Liver (tissue), 9 donors: ENCODE measurements around the gene PARD3B. TPM values are rescaled to one million over a fixed set of nuclear protein-coding genes. Genes with fewer than 3 reads are reported as not detected.

Experiments used
- DNase-seq: peaks from one replicate; pipeline ENCODE4 v3.0.0-alpha.2; 2017; ENCODE audit warnings: low spot score
- H3K27ac ChIP-seq, 2 donors: one replicate each; pipeline ENCODE4 v1.7.0; 2013; ENCODE audit warnings: inconsistent platforms in 2 of 2, low read length in 2 of 2, control low read depth in 1 of 2, low read depth in 1 of 2, mild to moderate bottlenecking in 1 of 2
- H3K27me3 ChIP-seq, 4 donors: one replicate each; pipeline versions ENCODE4 v1.6.1 to v1.7.0; 2013; ENCODE audit warnings: low read length in 3 of 4, inconsistent platforms in 1 of 4, mild to moderate bottlenecking in 1 of 4, moderate library complexity in 1 of 4; ENCODE audit not compliant: control insufficient read depth in 4 of 4, insufficient read depth in 4 of 4
- H3K36me3 ChIP-seq, 4 donors: one replicate each; pipeline versions ENCODE4 v1.6.1 to v1.7.0; 2013; ENCODE audit warnings: low read length in 3 of 4, mild to moderate bottlenecking in 3 of 4, low read depth in 1 of 4, moderate library complexity in 1 of 4; ENCODE audit not compliant: control insufficient read depth in 4 of 4, insufficient read depth in 3 of 4
- H3K4me1 ChIP-seq, 4 donors: one replicate each; pipeline versions ENCODE4 v1.6.1 to v1.7.0; 2013; ENCODE audit warnings: low read length in 3 of 4, mild to moderate bottlenecking in 3 of 4, moderate library complexity in 1 of 4; ENCODE audit not compliant: control insufficient read depth in 4 of 4, insufficient read depth in 4 of 4
- H3K4me3 ChIP-seq, 3 donors: one replicate each; pipeline versions ENCODE4 v1.6.1 to v1.7.0; 2013; ENCODE audit warnings: low read length in 3 of 3, control low read depth in 1 of 3, low read depth in 1 of 3, mild to moderate bottlenecking in 1 of 3
- H3K9ac ChIP-seq, 2 donors: one replicate each; pipeline ENCODE4 v1.7.0; 2013; ENCODE audit warnings: low read length in 2 of 2, mild to moderate bottlenecking in 2 of 2, moderate library complexity in 2 of 2, control low read depth in 1 of 2, low read depth in 1 of 2
- H3K9me3 ChIP-seq, 4 donors: one replicate each; pipeline versions ENCODE4 v1.6.1 to v1.7.0; 2013; ENCODE audit warnings: low read length in 3 of 4; ENCODE audit not compliant: control insufficient read depth in 4 of 4
- ATF3 ChIP-seq: IDR thresholded peaks from 2 replicates; pipeline ENCODE4 v1.6.1; 2016; ENCODE audit warnings: antibody characterized with exemption
- CTCF ChIP-seq: fragments of 150-350 bp; IDR thresholded peaks from 2 replicates; pipeline ENCODE4 v1.5.1; 2017; ENCODE audit warnings: improper control_type of control experiment, low read depth, low read length; ENCODE audit not compliant: missing input control
- EGR1 ChIP-seq, 2 donors: IDR thresholded peaks; 2 replicates each; pipeline ENCODE4 v1.6.1; 2016 to 2018; ENCODE audit warnings: antibody characterized with exemption in 2 of 2, low read depth in 2 of 2
- FOXA1 ChIP-seq: IDR thresholded peaks from 2 replicates; pipeline ENCODE4 v1.6.1; 2016; ENCODE audit warnings: antibody characterized with exemption
- FOXA2 ChIP-seq: IDR thresholded peaks from 2 replicates; pipeline ENCODE4 v1.6.1; 2016; ENCODE audit warnings: antibody characterized with exemption
- GABPA ChIP-seq, 2 donors: IDR thresholded peaks in 1 of 2; conservative IDR thresholded peaks in 1 of 2; 2 replicates each; pipeline ENCODE4 v1.6.1; 2016; ENCODE audit warnings: antibody characterized with exemption in 2 of 2, mild to moderate bottlenecking in 1 of 2, moderate library complexity in 1 of 2
- HNF4A ChIP-seq, 2 donors: conservative IDR thresholded peaks; 2 replicates each; pipeline ENCODE4 v1.6.1; 2016; ENCODE audit warnings: antibody characterized with exemption in 2 of 2, mild to moderate bottlenecking in 2 of 2
- HNF4G ChIP-seq: IDR thresholded peaks from 2 replicates; pipeline ENCODE4 v1.6.1; 2016; ENCODE audit warnings: antibody characterized with exemption
- JUND ChIP-seq, 2 donors: IDR thresholded peaks; 2 replicates each; pipeline ENCODE4 v1.6.1; 2016; ENCODE audit warnings: antibody characterized with exemption in 2 of 2
- MAX ChIP-seq: IDR thresholded peaks from 2 replicates; pipeline ENCODE4 v1.6.1; 2016; ENCODE audit warnings: antibody characterized with exemption
- NR2F2 ChIP-seq: IDR thresholded peaks from 2 replicates; pipeline ENCODE4 v1.6.1; 2016; ENCODE audit warnings: antibody characterized with exemption
- RAD21 ChIP-seq, 2 donors: IDR thresholded peaks; 2 replicates each; pipeline ENCODE4 v1.6.1; 2016; ENCODE audit warnings: antibody characterized with exemption in 2 of 2, mild to moderate bottlenecking in 2 of 2
- REST ChIP-seq: IDR thresholded peaks from 2 replicates; pipeline ENCODE4 v1.6.1; 2016; ENCODE audit warnings: antibody characterized with exemption, mild to moderate bottlenecking
- RXRA ChIP-seq, 2 donors: IDR thresholded peaks; 2 replicates each; pipeline ENCODE4 v1.6.1; 2017 to 2018; ENCODE audit warnings: antibody characterized with exemption in 2 of 2, mild to moderate bottlenecking in 1 of 2
- SP1 ChIP-seq: IDR thresholded peaks from 2 replicates; pipeline ENCODE4 v1.6.1; 2018; ENCODE audit warnings: antibody characterized with exemption, mild to moderate bottlenecking
- TAF1 ChIP-seq: conservative IDR thresholded peaks from 2 replicates; pipeline ENCODE4 v1.6.1; 2016; ENCODE audit warnings: antibody characterized with exemption, mild to moderate bottlenecking
- YY1 ChIP-seq: IDR thresholded peaks from 2 replicates; pipeline ENCODE4 v1.6.1; 2016; ENCODE audit warnings: antibody characterized with exemption, mild to moderate bottlenecking
- WGBS: extraction: QIAGEN DNeasy Blood & Tissue Kit; methylation state at CpG from one replicate; pipeline ENCODE4 v1.1.7; 2013; 5-methylcytosine and 5-hydroxymethylcytosine counted together
- polyA plus RNA-seq, 2 donors: library from polyadenylated mRNA; stranded (reverse) in 1 of 2; unstranded in 1 of 2; fragments of 200-250 nt in 1 of 2; fragments of >200 nt in 1 of 2; fragmentation: Nextera tagmentation in 1 of 2; extraction: Ambion mirVana in 1 of 2; gene quantifications; one replicate each; pipeline versions ENCODE4 v1.2.1 to v1.2.3, GENCODE V29; 2013 to 2015
- total RNA-seq, 2 donors: library from RNA; depleted of rRNA; stranded (reverse); fragments of >200 nt; gene quantifications; one replicate each; pipeline ENCODE4 v1.2.3, GENCODE V29; 2014
- TF ChIP-seq, protein P1 (sequence below): IDR thresholded peaks from 2 replicates; pipeline ENCODE4 v1.6.1; 2016; ENCODE audit warnings: antibody characterized with exemption
- donor health status: healthy.
- donor health status: healthy.
- donor health status: healthy.
- donor health status: healthy.
- donor health status: healthy.

The PARD3B gene
- total and polyA plus RNA-seq, 4 donors, result 1.1 to 10.3 (median 3.7) TPM

DNA sequence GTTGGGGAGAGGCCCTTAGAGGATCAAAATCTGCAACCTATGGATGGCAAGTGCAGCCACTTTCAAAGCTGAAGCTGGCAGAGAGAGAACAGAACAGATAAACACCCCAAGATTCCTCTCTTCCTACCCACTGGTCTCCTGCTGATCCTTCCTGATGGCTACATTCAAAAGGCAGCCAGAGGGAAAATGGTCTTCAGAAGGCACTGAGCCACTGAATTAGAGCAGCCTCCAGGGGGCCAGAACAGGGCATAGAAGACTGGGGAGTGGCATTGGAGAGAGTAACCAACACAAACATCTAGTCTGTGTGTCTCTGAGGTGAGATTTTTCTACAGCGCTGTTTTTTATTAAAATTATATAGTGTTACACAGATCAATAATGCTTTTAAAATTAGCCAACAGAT is 432.6 kb downstream of the PARD3B start:
- TF ChIP-seq RAD21 (IDR thresholded peaks at IDR 0.05) (no peak), GABPA (IDR thresholded peaks at IDR 0.05 in 1 of 2, conservative IDR thresholded peaks at IDR 0.05 in 1 of 2) (no peak), ATF3 (no peak), TAF1 (no peak), MAX (no peak)
- WGBS, result 43% methylated on average over 1 of the region's 1 CpG
- Histone ChIP-seq H3K27ac (no peak overlapping the region), H3K9ac (no peak overlapping the region), H3K9me3 (no peaks in the 10 kb centered on the region), H3K36me3 (no peaks in the 10 kb centered on the region), H3K4me3 (no peak overlapping the region), H3K27me3 (no peaks in the 10 kb centered on the region), H3K4me1 (peaks cover 0 to 6% (median 0%) of the 10 kb centered on the region in 4 donors)
- DNase-seq, result no peak

DNA sequence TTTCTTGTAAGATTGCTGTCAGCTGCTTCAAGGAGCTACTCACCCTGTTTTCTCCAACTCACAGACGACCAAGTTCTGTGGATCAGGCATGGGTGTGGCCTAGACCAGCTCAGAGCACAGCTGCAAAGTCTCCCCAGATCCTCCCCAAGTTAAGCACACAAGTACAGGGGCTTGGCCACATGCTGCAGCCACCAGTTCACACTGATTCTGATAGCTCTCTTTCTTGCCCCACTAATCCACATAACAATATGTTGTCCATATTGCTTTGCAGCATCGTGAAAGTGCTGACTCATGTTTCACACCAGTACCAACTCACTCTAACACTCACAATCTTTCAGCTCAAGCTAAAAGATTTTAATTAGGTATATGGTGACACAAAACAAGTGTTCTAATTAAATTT is 437.0 kb downstream of the PARD3B start:
- Histone ChIP-seq H3K27me3 (no peaks in the 10 kb centered on the region), H3K4me3 (no peak overlapping the region), H3K27ac (no peak overlapping the region), H3K9ac (no peak overlapping the region), H3K36me3 (no peaks in the 10 kb centered on the region), H3K4me1 (no peaks in the 10 kb centered on the region), H3K9me3 (no peaks in the 10 kb centered on the region)
- DNase-seq, result no peak
- WGBS, result 79% methylated on average over 2 of the region's 2 CpGs
- TF ChIP-seq NR2F2 (no peak), TAF1 (no peak), SP1 (no peak)

DNA sequence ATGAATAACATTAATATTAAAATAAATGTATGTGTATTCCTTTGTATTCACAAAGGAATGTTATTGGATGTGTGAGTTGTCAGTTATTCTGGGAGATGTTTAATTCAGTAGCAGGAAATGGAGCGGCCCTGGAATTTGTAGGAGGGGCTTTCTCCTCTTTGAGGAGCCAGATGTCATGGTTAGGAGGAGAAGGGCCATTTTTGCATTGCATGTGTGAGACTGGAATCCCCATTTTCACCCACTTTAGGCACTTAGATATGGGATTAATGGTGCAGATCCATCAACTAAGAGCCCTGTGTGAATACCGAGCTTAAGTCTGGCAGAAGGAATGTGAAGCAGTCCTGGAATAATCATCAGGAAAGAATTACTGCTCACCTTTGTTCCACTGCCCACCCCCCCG is 439.2 kb downstream of the PARD3B start:
- DNase-seq, result no peak
- H3K27ac ChIP-seq, result no peak overlapping the region
- no peaks in the 10 kb centered on the region for H3K4me1 ChIP-seq
- H3K9ac ChIP-seq, result no peak overlapping the region
- no peaks in the 10 kb centered on the region for H3K27me3 ChIP-seq
- no peaks in the 10 kb centered on the region for H3K36me3 ChIP-seq
- H3K9me3 ChIP-seq, result no peaks in the 10 kb centered on the region
- TF ChIP-seq RAD21 (IDR thresholded peaks at IDR 0.05) (no peak), FOXA2 (no peak), NR2F2 (no peak), TAF1 (no peak), SP1 (no peak), HNF4A (conservative IDR thresholded peaks at IDR 0.05) (no peak), CTCF (no peak), GABPA (IDR thresholded peaks at IDR 0.05 in 1 of 2, conservative IDR thresholded peaks at IDR 0.05 in 1 of 2) (no peak), HNF4G (no peak), FOXA1 (no peak), EGR1 (IDR thresholded peaks at IDR 0.05; ENCODE audit: low read depth in 2 of 2) (no peak), JUND (IDR thresholded peaks at IDR 0.05) (no peak), MAX (no peak), REST (no peak), YY1 (no peak), ATF3 (no peak), RXRA (IDR thresholded peaks at IDR 0.05) (no peak)
- TF ChIP-seq, protein P1, sequence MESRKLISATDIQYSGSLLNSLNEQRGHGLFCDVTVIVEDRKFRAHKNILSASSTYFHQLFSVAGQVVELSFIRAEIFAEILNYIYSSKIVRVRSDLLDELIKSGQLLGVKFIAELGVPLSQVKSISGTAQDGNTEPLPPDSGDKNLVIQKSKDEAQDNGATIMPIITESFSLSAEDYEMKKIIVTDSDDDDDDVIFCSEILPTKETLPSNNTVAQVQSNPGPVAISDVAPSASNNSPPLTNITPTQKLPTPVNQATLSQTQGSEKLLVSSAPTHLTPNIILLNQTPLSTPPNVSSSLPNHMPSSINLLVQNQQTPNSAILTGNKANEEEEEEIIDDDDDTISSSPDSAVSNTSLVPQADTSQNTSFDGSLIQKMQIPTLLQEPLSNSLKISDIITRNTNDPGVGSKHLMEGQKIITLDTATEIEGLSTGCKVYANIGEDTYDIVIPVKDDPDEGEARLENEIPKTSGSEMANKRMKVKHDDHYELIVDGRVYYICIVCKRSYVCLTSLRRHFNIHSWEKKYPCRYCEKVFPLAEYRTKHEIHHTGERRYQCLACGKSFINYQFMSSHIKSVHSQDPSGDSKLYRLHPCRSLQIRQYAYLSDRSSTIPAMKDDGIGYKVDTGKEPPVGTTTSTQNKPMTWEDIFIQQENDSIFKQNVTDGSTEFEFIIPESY, result no peak
- WGBS, result 95% methylated on average over 3 of the region's 3 CpGs
- no peak overlapping the region for H3K4me3 ChIP-seq
